C1 segment of cervical spinal cord (tissue), 14 donors: ENCODE data around the gene NKTR.
"Not testable (repeated sequence)": the region's sequence is repeated elsewhere in the genome, so short reads cannot be mapped to it uniquely, and the experiment has no call there.

Source experiments
- DNase-seq, 14 donors: peaks; one replicate each; lab custom pipeline; 2025; lab: John Stamatoyannopoulos, UW

The NKTR gene

DNA sequence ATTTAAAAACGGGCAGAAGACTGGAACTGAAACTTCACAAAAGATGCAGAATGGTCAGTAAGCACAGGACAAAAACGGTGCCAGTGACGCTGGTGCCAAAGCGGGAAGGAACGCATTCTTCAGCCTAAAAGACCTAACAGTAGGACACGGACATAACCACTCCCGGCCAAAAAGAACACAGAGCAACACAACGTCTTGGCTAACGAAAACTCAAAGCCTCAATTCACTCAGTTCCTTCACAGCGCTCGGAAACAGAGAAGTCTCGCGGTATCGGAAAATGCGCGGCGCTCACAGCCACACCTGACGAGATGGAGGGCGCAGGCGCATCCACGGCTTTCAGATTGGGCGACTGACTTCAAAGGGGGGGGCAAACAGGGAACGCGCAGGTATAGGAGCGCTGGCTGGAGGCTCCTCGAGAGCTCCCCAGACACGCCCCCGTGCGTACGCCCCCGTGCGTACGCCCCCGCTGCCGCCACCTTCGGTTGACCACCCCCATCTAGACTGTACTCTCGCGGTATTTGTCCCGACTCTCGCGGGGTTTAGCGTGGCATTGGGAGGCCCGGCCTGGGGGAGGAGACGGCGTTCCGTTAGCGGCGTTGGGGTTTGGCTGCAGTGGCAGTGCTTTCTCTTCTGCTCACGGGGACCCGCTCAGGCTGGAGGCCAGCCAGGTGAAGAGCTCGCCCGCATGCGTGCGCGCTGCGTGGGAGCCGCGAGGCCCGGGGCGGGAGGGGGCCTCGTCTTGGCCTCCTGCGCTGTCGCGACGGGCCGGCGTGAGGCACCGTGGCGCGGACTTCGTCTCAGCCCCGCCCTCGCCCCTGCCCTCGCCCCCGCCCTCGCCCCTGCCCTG lies at the start of gene NKTR:
Gene NKTR (plus strand): TSS at position 576 of the 847 bp plus-strand sequence. CDS start 321 bp downstream, outside the sequence.
- peak; percentile 62 to 99 (median 91) for DNase-seq

DNA sequence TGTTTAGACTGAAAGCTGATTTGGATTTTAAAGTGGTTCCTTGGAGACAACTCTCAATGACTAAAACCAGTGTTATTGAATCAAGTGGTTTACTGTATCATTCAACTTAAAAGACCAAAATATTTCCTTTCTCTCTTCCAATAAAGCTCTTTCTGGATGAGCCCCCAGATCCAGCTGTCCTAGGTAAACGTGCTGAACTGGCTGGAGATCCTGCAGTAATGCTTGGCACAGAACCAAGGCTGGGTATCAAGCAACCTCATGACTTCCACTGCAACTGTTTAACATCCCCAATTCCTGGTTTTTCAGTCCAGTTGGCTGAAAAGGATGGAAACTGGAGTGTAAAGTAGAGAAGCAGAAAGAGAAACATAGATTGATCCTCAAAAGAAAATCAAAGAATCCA lies 47.7 kb upstream of the NKTR start:
- DNase-seq, result no peak

DNA sequence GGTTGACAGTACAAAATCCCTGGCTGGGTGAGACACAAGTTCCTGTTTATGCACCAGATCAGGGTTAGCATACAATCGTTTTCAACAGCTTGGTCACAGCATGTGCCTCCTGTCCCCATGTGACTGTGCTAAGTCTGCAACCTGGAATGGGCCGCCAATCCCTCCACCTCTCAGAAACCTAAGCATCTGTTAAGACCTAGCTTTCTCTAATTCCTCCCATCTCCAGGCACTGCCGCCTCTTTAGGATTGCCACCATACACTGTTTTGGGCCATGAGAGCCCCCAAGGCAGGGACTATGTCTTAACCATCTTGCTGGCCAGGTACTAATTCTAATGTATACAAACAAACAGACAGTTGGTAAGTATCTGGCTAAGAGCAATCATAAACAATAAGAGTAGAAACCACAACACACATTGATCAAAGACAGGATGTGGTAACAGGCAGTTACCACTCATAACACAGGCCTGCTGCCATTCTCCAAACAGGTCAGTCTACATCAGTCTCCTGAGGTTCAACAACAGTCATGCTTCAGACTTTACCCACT lies 44.3 kb upstream of the NKTR start:
- peak in 3 of 14 donors; percentile 19 to 98 (median 35) for DNase-seq

DNA sequence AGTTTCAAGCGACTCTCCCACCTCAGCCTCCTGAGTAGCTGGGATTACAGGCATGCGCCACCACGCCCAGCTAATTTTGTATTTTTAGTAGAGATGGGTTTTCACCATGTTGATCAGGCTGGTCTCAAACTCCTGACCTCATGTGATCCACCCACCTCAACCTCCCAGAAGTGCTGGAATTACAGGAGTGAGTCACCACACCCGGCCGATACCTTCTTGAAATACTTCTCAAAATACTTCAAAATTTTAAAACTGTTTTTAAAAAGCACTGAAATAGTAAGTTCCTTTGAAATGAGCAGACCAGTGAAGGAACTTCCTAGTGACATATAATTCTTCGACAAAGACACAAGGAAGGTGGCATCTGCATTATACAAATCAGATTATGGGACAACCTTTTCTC lies 43.7 kb upstream of the NKTR start:
- DNase-seq, result not testable (repeated sequence)

- peak in 1 of 14 donors; percentile 83 for DNase-seq
These were observed 42.6 kb upstream of the NKTR start for GRCh38 chr3:42557854-42558253.

DNA sequence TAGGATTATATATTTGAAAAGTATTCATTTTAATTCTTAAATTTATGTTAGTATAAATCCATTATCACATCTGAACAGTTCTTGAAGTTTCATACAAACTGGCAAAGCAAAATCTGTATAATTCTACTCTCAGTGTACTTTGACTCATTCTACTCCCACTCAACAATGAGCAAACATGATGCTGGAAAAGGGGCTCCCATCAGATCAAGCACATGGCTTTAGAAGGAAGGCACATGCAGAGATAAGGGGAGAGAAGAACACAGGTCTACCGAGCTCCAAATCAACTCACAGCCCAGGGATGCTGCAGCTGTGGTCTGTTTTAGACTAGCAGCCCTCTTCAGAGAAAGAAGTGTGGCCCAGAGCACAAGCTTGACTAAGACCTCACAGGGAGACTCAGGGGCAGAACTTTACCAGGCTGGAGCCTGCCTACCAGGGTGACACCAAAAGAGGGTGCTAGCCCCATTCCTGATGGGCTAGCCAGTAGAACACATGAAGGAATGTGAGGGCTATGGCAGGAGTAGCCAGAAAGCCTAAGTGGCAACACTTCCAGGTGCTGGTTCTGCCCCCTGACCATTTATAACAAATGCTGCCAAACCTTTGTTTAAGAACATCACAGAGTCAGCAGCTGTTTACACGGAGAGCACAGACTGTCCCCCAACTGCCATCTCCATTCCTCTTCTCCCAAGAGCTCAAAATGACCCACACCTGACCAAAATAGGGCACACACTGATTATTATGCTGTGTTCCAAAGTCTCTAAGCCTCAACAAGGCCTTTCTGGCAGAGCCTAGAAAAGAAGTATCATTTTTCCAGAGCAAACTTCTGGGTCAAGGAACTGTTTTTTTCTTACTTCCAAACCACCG lies 38.2 kb upstream of the NKTR start:
- no peak for DNase-seq

DNA sequence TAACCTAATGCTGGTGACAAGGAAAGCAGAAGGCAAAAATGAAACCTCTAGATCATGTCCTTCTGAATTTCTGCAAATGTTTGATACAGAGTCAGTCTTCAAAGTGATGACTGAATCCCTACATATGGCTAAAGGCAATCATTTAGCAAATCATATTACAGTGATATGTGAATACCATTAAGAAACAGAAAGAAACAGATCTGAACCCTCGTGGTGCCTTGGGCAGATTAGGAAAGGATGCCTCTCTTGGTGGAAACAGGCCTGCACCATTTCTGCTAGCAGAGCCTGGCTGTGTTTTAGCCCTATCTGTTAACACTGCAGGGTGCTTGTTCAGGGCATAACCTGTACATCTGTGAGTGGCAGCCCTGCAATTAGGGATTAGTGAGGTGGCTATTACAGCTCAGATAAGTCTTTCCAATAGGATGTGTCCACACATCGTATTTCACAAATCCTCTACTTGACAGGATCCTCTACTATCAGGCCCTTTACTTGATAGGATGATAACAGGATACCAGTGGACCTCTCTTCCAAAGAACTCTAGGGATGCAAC lies 30.8 kb upstream of the NKTR start:
- peak in 1 of 14 donors; percentile 86 for DNase-seq

DNA sequence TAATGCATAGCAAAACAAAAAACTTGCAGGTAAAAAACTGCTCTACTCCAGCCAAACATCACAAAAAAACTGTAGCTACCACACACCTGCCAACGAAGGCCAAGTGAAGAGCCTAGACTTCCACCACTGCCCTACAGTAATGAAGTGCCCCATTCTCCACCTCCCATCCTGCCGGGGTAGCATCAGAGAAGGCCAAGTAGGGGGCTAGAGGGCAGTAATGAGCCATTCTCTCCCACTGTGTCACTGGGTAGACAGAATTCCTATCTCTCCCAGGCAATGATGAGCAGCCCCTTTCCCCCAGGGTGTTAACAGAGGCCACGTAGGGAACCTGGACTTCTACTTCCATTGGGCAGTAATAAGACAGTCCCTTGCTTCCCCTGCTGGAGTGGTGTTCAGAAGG lies 28.2 kb upstream of the NKTR start:
- DNase-seq, result peak in 4 of 14 donors; percentile 4 to 20 (median 11)

DNA sequence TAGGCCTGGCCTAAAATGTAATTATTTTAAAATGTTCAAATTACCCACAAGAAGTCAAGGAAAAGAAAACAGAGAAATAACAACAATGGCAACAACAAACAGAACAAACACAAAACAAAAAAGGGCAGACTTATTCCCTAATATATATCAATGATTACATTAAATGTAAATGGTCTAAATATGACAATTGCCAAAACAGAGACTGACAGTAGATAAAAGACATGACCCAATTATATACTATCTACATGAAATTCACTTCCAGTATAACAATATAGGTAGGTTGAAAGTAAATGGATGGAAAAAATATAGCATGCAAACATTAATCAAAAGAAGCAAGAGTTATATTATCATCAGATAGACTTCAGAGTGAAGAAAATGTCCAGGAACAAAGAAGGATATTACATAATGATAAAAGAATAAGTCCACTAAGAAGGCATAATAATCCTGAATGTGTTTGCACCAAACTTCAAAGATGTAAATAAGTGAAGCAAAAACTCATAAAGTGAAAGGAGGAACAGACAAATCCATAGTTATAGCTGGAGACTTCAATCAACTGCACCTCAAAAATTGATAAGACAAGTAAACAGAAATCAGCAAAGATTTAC lies 25.2 kb upstream of the NKTR start:
- no peak for DNase-seq

- no peak for DNase-seq
These were observed 22.4 kb upstream of the NKTR start for GRCh38 chr3:42578054-42578453.

DNA sequence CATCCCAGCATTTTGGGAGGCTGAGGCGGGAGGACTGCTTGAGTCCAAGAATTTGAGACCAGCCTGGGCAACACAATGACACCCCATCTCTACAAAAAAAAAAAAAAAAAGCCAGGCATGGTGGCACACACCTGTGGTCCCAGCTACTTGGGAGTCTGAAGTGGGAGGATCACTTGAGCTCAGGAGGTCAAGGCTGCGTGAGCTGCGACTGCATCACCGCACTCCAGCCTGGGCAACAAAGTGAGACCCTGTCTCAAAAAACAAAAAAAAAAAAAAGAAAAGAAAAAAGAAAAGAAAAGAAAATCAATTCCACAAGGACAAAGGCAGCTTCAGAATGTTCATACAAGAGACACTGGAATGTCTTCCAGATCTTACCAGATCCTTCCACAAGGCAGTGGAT lies 21.1 kb upstream of the NKTR start:
- not testable (repeated sequence) for DNase-seq

DNA sequence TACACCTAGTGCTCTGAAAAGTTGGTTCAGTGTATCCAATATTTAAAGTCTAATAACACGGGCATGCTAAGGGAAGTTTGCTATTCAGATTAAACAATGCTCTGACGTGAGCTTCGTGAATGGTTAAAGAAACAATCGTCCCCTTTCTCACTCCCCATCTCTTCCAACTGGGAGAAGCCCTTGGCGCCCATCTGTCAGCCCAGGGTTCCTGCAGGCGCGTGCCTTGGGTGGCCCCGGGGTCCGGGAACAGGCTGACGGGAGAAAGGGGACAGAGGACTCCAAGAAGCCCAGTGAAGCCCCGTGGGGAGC lies 19.1 kb upstream of the NKTR start:
- no peak for DNase-seq

DNA sequence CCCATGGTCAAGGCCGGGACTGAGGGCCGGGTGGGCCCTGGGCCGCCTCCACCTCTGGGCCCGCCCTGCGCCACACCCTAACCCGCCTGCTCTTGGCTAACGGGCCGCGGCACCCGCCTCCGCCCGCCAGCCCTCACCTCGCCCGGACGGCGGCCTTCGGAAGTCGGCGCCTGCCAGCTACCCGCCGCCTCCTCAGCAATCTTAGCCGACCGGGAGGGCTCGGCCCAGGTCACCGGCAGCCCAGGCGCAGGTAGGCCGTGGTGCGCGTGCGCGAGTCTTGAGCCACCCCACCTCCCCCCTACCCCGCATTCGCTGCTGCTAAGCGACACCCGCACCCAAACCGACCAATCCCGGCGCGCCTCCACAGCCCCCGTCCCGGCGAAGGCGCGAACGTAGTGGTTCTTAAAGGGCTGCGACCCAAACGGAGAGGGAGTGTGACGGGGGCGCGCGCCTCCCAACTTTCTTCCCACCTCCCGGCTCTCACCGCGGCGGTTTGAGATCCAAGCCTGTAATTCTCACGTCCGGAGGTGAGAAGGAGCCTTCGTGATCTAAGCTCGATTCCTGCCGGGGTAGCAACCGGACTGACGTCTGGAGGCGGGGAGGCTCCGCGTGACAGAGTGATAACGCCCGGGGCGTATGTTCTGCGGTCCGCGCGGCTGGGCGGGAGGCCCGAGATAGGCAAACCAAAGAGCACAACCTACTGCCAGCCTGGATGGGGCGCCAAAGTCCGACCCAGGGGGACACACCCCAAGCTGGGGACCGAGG lies 18.6 kb upstream of the NKTR start, which contains the start of gene SEC22C:
Gene SEC22C (minus strand): TSS at position 259 of the 765 bp plus-strand sequence. CDS start 12,921 bp downstream, outside the sequence.
- DNase-seq, result peak; percentile 69 to 96 (median 92)

GRCh38 chr3:42582474-42583070 lies 17.9 kb upstream of the NKTR start:
- DNase-seq, result no peak

- DNase-seq, result no peak
These were observed 11.9 kb upstream of the NKTR start for GRCh38 chr3:42588625-42589024.

GRCh38 chr3:42589382-42590109 lies 10.9 kb upstream of the NKTR start:
- no peak for DNase-seq

- DNase-seq, result no peak
These were observed 9.3 kb upstream of the NKTR start for GRCh38 chr3:42590989-42591756.

GRCh38 chr3:42591811-42592210 lies 8.7 kb upstream of the NKTR start:
- DNase-seq, result no peak

DNA sequence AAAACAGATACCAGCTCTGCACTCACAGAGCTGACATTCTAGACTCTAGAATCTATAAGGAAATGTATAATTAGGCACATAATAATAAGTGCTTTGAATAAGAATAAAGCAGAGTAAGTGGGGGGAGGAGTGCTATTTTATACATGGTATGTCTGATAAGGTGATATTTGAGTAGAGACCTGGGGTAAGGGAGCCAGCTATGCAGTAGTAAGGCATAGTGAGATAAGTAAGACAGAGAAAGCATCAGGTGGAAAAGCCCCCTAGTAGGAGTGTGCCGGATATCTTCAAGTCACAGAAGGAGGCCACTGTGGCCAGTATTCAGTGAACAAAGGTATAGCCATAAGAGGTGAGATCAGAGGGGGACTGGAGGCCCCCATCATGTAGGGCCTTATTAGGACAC lies 6.9 kb upstream of the NKTR start:
- DNase-seq, result no peak
